Activated T-cell treated with anti-CD3 and anti-CD28 coated beads for 48 hours (primary cell): Measurements from ENCODE around the gene FOLR2.
A peak's percentile ranks its signal among the peaks of the same experiment; 100 is the strongest.
"Not testable (repeated sequence)": the region's sequence is repeated elsewhere in the genome, so short reads cannot be mapped to it uniquely, and the experiment has no call there.

Source experiments
- DNase-seq: peaks from one replicate; pipeline ENCODE4 v3.0.0-alpha.2; 2020; ENCODE audit warnings: low read depth

Gene FOLR2

DNA sequence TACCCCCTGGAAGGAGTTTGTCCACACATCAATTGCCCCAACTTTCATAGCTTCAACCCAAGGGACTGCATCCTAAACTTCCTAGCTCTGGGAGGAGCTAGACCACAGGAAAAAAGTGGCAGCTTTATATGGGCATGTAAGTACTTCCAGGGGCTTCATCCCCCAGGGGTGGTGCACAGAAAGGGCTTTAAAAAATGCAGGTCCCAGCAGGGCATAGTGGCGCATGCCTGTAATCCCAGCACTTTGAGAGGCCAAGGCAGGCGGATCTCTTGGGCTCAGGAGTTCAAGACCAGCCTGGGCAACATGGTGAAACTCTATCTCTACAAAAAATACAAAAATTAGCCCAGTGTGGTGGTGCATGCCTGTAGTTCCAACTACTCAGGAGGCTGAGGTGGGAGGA lies 9.8 kb upstream of the FOLR2 start:
- not testable (repeated sequence) for DNase-seq

- no peak for DNase-seq
Measured at GRCh38 chr11:72208281-72208680, 8.3 kb upstream of the FOLR2 start.

- no peak for DNase-seq
Measured at GRCh38 chr11:72209101-72209500, 7.5 kb upstream of the FOLR2 start.

GRCh38 chr11:72217841-72218240 lies 1.2 kb downstream of the FOLR2 start:
- DNase-seq: no peak

- DNase-seq: no peak
Measured at GRCh38 chr11:72218251-72218745, 1.7 kb downstream of the FOLR2 start.

DNA sequence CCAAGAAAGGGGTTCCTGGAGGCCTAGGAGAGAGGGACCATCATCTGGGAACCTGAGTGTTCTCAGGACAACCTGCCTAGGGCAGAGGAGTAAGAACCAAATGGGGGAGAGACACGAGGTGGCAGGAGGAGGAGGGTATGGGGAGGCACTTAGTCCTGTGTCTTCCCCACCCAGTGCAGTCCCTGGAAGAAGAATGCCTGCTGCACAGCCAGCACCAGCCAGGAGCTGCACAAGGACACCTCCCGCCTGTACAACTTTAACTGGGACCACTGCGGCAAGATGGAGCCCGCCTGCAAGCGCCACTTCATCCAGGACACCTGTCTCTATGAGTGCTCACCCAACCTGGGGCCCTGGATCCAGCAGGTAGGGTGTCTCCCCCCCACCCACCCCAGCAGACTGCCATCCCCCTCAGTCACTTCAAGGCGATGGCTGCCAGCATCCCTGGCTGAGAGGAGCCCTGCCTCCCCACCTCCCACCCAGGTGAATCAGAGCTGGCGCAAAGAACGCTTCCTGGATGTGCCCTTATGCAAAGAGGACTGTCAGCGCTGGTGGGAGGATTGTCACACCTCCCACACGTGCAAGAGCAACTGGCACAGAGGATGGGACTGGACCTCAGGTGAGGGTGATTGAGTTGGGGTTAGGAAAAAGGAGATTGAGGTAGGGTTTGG lies 4.2 kb downstream of the FOLR2 start:
- no peak for DNase-seq

DNA sequence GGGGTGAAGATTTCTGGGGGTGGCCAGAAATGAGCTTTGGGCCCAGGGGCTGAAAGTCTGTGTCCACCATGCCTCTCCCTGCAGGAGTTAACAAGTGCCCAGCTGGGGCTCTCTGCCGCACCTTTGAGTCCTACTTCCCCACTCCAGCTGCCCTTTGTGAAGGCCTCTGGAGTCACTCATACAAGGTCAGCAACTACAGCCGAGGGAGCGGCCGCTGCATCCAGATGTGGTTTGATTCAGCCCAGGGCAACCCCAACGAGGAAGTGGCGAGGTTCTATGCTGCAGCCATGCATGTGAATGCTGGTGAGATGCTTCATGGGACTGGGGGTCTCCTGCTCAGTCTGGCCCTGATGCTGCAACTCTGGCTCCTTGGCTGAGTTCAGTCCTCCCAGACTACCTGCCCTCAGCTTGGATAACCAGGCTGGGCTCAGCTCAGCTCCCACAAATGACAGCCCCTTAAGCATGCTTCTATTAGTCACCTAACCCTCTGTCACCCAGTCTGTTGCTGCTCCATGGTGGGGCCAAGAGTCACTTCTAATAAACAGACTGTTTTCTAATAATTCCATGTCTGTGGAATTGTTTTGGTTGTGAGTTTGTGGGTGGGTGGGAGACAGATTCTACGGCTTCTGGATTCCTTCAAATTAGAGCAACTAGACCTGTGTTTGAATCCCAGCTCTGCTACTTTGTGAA lies 4.9 kb downstream of the FOLR2 start:
- no peak for DNase-seq

GRCh38 chr11:72222106-72222891 lies 5.7 kb downstream of the FOLR2 start:
- DNase-seq: no peak

GRCh38 chr11:72222907-72223614 lies 6.5 kb downstream of the FOLR2 start:
- DNase-seq: peak; percentile 91

- peak; percentile 69 for DNase-seq
Measured at GRCh38 chr11:72223615-72224563, 7.3 kb downstream of the FOLR2 start.

GRCh38 chr11:72224564-72225410 lies 8.2 kb downstream of the FOLR2 start, which contains the start of gene INPPL1:
Gene INPPL1, plus strand, starts transcription at chr11:72224767. Its CDS starts 218 bp downstream, at chr11:72224985.
- no peak for DNase-seq

DNA sequence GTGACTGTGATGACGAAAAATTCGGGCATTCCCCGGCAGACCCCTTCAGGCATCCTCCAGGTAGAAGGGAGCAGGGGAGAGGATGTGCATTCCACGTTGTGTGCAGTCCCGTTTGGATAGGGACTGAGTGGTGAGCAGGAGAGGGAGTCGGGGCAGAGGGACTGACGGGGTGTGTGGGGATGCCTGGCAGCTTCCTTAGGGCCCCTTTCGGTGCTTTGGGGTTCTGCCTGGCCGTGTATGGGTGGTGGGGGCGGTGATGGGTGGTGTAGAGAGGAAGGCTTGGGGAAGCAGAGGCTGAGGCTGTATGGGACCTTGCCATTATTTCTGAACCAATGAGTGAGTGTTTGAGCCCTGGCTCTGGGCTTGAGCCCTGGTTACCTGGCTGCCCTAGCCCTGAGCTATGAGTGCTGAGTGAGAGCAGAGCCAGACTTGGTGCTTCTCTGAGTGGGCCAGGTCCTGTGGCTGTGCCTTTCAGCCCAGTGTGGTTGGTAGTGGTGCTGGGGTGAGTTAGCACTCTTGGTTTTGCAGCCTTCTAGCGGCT lies 8.9 kb downstream of the FOLR2 start:
- DNase-seq: no peak

- DNase-seq: no peak
Measured at GRCh38 chr11:72226701-72227100, 10.1 kb downstream of the FOLR2 start.

- no peak for DNase-seq
Measured at GRCh38 chr11:72227316-72228228, 11.0 kb downstream of the FOLR2 start.

- no peak for DNase-seq
Measured at GRCh38 chr11:72228229-72228843, 11.7 kb downstream of the FOLR2 start.

GRCh38 chr11:72228844-72229231 lies 12.2 kb downstream of the FOLR2 start:
- no peak for DNase-seq

DNA sequence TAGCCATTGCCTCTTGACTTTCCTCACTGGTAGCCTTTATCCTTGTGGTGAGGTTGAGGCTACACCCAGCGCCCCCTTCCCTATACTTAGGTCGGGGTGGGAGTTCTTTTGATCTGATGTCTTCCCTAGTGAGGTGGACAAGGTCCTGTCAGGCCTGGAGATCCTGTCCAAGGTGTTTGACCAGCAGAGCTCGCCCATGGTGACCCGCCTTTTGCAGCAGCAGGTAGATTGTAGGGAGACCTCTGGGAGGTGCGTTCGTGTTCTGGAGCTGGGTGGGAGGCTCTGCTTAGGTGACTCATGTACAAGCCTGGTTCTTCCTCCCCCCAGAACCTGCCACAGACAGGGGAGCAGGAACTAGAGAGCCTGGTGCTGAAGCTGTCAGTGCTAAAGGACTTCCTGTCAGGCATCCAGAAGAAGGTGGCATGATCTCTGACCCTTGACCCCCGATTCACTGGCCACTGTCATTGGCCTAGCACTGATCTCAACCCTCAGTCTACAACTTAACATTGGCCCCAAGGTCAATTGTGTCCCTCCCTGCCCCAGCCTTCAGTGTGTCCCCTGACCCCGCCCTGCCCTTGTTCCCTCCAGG lies 12.8 kb downstream of the FOLR2 start:
- no peak for DNase-seq
